DMS153 treated with DMSO at 0.1 percent for 48 hours (cell line): ENCODE data around the gene C11orf58.

Experiments used
- DNase-seq: peaks from one replicate; lab custom pipeline; 2025; ENCODE audit not compliant: unreplicated experiment; lab: John Stamatoyannopoulos, UW

The C11orf58 gene

DNA sequence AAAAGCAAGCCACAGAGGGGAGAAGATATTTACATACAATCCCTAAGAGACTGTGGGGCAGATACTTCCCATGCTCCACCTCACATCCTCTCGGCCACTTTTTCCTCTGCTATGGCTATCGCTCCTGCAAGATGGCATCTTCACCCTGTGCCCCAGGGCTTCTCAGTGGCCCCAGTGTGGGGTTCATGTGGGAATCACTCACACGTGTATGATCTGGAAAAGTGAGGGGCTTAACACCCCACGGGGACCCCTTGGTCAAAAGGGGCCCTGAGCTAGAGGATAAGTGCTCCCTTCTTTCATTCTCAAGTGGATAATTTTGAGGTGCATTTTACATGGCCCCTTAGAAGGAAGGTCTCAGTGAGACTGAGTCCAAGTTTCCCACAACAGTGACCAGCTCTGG lies 28.7 kb downstream of the C11orf58 start:
- no peak for DNase-seq

DNA sequence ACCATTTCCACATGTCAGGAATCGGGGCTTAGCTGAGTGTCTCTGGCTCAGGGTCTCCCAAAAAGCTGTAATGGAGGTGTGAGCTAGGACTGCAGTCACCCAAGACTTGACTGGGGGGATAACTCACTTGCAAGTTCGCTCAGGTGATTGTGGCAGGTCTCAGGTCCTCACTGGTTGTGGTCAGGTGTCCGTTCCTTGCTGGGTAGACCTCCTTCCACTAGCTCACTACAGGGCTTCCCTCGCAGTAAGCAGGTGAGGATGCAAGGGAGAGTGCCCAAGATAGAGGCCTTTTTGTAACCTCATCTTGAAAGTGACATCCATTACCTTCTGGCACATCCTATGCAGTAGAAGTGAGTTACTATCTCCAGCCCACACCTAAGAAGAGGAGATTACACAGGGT lies 29.5 kb downstream of the C11orf58 start:
- no peak for DNase-seq

DNA sequence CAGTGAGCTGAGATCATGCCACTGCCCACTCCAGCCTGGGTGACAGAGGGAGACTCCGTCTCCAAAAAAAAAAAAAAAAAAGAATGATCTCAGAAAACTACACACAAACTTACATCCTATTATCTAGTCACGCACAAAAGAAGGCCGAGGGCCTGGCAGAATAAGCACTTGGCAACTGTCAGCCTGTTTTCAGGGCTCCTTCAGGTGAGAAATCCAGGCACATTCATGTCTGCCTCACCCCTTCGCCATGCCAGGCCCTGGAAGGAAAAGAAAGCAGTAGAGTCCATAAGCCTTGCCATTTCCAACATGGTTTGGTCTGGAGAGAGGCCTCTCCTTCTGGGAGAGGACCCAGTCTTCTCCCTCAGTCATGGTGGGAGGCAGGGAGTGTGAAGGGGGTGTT lies 30.9 kb downstream of the C11orf58 start:
- no peak for DNase-seq

DNA sequence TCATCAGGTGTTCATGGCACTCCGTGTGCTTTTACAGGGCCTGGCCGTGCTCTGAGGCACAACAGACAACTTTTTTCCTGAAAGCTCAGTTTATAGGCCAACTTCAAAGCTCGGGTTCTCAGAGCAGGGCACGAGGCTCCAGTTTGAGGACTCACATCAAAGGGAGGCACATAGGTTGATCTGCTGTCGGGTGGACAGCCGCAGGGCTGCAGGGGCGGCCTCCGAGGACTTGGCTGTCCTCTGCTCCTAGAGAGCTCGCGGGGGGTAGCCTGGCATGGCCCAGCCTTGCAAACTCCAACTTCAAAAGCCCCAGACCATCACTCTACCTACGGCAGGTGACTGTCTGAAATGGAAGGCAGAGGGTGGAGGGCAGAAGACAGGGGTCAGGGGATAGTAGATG lies 31.6 kb downstream of the C11orf58 start:
- no peak for DNase-seq

DNA sequence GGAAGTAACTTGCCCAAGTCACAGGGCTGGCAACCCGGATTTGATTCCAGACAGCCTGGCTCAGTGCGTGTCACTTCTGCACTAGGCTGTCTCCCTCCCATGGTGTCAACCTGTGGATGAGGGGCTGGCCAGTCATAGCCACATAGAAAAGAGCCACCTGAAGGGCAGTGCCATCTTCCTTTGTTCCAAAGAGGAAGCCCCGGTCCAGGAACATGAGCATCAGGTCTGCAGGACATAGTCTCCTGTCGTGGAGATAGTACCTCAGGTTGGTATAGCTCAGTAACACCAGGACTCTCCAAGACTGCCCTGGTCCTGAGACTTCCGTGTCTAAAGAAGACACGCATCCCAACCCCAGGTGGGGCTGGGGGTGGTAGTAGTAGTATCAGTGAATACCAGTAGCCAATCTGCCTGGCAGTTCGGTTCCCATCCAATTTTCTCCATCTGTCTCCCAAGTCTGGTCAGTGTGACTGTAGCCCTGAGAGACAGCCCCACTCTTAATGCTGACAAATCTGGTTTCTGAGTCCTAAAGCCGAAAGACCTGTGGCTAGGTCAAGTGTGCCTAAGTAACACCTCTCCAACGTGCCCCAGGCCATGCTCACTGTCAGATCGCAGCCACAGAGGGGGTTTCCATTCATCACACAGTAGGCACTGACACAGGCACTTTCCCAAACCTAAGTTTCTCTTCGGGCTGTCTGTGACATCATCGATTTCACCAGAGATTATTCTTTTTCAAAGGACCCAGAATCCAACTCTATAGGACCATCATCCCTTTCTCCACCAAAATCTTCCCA lies 33.1 kb downstream of the C11orf58 start:
- DNase-seq, result no peak

DNA sequence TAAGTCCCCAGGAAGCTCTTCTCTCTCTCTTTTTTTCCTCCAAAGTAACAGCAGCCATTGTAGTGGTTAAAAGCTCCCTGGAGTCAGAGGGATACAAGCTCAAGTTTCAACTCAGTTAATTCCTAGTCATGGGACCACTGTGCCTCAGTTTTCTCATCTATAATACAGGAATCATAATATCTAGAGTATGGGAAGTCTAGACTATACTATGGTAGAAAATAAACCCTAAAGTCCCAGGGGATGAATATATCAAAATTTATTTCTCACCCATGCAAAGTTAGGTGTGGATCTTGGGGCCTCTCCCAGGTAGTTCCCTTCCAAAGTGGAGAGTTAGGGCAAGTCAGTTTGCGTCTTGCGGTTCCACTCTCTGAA lies 33.7 kb downstream of the C11orf58 start:
- DNase-seq, result no peak

DNA sequence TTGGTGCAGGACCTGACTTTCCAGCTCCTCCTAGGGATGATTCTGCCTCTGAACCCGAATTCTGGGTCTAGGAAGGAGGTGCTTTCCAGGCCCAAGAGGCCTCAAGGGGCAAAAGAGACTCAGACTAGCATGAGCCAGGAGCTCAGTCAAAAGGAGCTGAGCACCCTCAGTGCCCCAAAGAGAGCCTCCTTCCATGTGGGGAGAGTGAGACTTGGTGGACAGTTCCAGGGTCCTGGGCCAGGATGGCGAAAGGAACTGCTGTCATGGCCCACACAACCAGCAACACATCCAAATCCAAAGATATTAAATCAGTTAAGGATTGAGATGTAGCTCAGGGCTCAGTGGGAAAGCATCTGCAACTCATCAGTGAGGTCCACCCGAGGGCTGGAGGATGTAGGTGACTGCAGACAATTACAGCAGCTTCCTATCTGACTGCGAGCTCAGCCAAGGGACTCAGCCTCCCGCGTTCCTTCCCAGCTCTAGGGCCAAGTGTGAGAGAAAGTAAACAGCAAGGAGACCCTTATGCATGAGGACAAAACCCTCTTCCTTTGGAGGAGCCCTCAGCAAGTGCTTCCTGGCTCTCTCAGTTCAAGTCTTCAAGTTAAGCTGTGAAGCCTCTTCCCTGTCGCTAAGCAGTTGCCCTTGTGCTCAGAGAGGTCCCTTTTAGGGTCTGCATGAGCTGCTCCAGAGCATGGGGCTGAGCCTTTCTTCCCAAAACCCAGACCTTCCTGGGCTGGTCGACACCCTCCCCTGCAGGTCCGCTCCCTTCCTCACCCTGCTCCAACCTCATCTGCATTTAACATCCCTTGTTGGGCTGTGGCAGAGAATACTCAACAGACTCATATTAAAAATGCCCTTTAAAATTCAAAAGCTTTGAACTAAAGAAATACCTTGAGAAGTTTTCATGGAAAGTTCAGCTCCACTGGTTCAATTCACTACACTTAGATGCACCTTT lies 35.8 kb downstream of the C11orf58 start:
- no peak for DNase-seq

DNA sequence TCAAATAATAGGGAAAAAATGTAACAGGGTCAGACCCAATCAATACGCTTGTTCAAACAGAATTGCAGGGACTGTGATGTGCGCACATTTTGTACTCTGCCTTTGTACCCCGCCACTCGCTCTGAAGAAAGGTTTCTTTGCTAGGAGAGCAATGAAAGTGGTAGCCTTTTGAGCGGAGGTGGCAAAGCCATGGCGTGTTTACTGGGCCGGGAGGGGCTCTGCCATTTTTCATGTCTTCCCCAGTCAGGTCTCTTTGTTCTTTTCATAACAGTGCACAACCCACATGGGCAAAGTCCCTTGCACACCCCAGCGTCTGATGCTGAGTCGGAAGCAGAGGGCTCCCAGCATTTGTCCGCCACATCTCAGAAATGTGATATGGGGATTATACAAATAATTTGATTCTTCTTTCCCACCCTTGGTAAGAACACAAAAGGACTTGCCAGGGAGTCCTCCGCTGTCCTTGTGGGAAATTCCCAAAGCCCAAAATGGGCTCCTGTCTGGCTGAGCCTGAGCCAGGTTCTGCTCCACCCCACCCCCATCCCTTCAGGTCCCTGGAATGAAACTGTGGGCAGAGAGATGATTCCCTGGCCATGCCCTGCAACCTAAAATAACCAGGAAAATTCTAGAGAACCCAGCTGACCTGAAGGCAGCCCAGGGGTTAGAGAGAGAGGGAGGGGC lies 36.6 kb downstream of the C11orf58 start:
- no peak for DNase-seq

DNA sequence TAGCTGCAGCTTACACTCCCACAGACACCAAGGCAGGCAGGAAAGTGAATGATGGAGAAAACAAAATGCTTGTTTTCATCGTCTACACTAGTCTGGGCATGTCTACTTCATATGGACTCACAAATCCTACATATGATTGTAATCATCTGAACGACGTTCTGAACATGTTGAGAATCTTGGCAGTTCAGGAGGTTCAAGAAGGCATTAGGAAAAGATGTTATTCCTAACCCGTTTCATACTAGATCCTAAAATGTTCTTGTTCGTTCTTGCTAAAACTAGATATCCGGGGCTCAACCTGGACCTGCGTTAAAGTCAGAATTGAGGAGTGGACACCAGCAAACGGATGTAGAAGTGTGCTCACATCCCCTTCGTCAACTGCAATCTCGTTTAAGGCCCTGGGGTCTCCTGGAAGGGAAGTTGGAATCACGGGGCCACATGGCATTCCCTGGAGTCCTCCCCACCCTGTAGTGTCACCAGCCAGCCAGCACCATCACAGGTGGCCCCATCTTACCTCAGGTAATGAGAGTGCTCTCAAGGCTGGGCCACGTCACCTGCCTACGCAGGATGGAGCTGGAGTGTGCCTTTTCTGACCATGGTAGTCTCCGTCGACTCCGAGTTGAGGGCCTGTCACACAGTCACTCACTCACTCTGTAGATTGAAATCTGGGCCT lies 37.3 kb downstream of the C11orf58 start:
- no peak for DNase-seq

DNA sequence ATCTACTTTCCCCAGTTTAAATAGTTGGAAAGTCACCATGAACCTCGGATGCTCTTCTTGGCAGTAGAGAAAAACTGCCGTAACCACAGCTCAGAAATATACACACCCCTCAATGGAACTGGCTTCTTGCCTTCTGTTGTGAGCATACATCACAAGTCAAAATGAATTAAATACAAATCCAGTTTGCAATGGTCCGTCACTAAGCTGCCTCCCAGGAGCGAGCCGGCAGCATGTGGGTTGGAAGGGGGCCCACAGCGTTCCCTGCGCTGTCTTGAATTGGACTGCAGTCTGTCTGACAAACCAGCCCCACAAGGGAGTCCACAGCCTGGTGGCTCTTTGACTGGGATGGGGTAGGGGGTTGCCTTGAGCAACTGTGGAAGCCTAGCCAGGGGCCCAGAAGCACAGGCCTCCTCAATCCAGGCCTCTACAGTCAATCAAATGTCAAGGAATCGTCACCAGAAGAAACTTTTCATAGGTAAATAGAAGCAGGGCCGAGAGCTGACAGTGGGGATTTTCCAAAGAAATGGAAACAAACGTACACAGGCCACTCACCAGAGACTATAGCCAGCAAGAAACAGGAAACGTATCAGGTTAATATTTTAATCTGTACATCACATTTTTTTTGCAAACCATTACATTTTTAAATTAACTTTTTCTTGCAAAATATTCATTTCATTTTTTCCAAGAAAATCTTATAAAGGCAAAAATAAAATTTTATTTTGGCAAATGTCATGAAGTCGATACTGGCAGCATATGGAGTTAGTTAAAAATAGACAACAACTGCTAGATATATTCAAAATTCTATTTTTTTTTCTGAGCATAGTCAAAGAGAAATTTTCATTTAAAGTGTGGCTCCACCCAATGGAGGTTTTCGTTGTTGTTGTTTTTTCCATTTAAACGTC lies 38.5 kb downstream of the C11orf58 start:
- no peak for DNase-seq

DNA sequence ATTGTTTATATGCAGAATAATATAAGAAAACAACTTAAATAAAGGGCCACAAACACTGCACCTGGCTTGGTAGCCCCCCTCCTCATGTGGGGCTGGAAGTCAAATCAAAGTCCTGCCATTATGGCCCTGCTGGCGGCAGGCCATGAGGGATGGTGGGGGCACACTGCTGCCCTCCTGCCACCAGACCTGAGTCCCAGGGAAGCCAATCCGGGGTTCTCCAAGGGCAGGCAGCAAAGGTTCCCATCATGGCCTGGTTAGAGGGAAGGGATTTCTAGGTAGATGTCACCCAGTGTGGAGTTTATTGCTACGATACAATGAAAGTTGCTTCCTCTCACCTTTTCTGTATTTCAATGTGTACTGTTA lies 39.1 kb downstream of the C11orf58 start:
- no peak for DNase-seq

DNA sequence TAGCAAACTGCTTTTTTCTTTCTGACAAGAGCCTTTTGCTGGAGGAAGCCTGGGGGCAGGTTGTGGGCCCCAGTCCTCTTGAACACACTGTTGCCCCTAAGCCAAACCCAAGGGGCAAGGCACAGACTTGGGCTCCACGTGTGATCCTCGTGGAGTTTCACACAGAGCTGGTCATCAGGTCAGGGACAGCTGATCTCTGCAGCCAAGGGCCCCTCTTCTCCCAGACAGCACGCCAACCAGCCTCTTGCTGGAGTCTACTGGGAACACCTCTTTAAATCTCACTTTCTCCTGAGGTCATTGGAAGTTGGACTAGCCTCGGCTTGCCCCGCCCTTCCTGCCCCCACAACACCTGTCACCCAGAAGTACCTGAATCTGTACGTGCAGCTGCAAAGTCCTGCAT lies 39.8 kb downstream of the C11orf58 start:
- no peak for DNase-seq

DNA sequence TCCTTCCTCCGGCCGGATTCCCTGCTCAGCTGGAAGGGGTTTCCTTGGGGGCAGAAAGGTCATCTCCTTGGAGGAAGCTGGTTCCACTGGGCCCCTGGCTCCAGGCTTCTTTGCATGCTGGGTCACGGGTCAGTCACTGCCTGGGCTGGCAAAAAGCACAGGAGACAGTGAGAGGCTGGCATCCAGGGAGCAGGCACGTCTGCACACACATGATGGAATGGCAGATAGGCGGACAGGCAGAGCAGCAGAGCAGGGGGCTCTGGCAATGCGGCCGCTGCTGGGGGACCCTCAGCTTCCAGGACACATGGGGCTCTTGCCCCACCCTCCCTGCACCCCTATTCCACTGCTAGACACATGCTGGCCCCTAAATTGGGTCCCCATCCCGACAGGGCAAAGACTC lies 40.4 kb downstream of the C11orf58 start:
- no peak for DNase-seq

DNA sequence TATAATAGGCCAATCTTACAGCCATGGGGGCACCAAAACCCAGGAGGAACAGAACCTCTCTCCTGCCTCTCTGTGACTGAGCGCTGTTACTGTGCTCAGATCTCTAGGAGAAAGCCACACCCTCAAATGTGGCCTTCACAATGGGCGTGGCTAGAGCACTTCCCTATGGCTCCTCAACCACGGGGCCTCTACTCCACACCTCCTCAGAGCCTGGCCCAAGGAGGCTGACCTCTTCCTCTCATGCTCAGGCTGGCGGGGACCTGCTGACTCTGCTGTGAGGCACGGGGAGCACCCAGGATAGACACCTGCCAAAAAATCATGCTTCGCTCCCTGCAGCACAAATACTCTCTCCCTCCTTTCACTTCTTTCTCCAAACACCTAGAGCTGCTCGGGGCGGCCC lies 41.0 kb downstream of the C11orf58 start:
- DNase-seq, result no peak

DNA sequence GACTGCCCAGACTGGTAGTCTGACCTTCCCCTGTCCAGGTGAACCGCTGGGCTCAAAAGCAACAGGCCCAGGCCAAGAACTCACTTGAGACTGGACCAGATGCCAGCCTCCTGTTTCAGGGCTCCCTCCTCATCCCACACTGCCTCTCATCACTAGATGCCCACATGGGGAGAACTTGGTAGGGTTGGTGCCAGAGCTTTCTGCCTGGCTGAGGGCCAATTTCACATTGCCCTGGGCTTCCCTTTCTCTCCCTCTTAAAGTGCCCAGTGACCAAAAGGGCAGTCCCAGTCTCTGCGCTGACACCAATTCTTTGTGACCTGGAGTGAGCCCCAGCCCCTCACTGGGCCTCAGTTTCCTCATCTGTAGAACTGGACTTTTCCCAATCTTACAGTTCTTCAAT lies 41.7 kb downstream of the C11orf58 start:
- DNase-seq, result no peak

DNA sequence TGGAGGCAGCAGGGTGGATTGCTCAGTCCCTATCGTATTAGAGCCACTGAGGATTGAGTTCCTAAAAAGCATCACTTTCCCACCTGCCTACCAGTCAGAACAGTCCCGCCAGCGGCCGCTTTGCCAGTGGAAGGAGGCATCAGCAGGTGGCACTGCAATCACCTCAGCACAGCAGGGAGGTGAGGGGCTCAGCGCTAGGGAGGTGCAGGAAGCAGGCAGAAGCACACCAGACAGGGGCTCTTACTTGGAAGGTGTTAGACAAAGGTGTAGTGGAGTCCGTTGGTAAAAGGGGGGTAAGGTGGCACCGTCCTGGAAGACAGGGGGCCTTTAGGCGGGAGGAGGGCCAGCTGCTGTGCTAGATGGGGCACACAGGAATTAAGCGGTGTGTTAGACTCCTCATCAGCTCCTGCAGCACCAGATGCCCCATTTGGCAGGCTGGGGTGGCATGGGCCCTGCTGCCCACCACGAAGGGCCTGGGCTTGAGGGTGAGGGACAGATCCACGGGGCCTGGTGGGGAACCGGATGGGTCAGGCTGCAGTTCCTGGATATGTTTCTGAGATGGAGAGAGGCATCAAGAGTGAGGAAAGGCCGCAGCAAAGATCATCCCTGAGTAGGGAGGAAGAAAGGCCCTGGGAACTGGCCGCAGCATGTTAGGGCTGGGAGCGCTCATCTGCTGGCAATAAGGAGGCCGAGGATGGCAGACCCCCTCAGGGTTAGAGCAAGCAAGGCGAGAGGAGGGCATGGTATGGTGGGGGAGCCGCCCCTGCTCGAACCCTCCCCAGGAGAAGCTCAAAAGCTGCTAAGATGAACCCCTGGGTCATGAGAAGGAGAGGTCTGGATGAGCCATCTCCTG lies 42.5 kb downstream of the C11orf58 start:
- no peak for DNase-seq

DNA sequence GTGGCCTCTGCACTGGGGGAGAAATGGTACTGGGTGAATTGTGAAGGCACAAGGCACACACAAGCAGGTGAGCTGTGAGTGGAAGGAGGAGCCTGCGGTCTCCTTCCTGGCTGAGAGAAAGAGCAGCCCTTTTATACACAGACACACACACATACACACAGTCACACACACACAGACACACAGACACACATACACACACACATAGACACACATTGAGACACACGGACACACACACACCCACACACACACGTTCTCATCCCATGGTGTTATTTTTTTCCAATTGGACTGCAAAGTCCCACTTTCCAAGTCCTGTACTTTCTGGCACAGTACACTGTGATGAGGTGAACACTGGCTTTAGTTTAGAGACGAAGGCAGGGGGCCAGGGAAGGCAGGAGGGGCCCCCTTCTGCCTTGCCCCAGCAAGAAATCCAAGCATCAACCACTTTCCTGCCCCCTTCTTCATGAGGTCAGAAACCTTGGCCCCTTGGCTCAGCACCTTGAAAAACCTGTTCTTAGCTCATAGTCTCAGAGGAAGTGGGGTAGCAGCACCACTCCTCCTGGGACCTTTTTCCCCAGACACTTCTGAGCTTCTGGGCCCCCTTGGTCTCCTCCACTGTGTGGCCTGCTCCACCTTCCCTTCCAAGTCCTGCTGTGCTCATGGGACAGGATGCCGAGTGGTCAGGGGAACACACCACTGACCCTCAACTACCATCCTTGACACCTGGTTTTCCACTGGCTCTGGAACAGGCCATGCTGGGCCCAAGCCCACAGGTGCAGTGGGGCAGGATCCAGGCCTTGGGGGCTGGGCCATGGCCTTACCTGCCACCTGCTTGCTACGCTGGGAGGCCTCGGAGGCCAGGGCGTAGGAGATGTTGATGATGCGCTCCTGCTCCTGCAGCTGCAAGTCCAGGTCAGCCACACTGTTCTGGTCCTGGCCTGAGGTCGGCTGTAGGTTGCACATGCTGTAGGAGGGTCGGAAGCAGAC lies 43.8 kb downstream of the C11orf58 start:
- no peak for DNase-seq

DNA sequence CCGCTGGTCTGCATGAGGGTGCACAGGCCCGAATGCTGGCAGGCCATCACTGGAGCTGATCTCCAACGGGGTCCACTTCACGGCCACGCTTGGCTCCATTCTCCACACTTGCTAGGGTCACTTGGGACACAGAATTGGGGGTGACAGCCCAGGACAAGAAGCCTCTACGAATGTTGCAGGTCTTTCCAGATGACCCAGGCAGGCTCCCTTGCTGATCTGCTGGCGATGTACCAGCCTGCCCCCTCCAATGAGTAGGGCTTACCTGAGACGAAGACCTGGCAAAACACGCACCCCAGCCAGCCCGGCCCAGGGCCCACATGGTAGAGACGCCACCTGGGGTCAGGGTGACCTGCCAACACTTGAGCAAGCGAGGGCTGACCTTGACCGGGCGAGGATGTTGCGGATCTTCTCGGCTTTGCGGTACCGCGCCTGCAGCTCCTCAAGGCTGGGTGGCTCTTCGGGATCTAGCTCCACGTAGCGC lies 44.9 kb downstream of the C11orf58 start:
- no peak for DNase-seq
